Measurements from ENCODE around the gene STK24.
"Not testable (repeated sequence)": the region's sequence is repeated elsewhere in the genome, so short reads cannot be mapped to it uniquely, and the experiment has no call there.

The STK24 gene

GRCh38 chr13:98606296-98606695 is 29.4 kb upstream of the STK24 start:
- TF ChIP-seq ZFX (IDR thresholded peaks at IDR 0.05), result no peak
- no peak for TF ChIP-seq CTCF (conservative IDR thresholded peaks at IDR 0.05)
- no peak overlapping the region for H3K27ac ChIP-seq

GRCh38 chr13:98599502-98600328 is 22.8 kb upstream of the STK24 start:
- H3K27ac ChIP-seq, result no peak overlapping the region
- TF ChIP-seq ZFX (IDR thresholded peaks at IDR 0.05) (no peak), CTCF (conservative IDR thresholded peaks at IDR 0.05) (no peak)

- TF ChIP-seq ZFX (IDR thresholded peaks at IDR 0.05) (no peak), CTCF (conservative IDR thresholded peaks at IDR 0.05) (no peak; the same call in 1 of the 2 replicates)
- no peak overlapping the region for H3K27ac ChIP-seq
These were observed 21.1 kb upstream of the STK24 start for GRCh38 chr13:98598043-98598442.

GRCh38 chr13:98595134-98595533 is 18.2 kb upstream of the STK24 start:
- H3K27ac ChIP-seq, result no peak overlapping the region
- no peak for TF ChIP-seq CTCF (conservative IDR thresholded peaks at IDR 0.05)
- no peak for TF ChIP-seq ZFX (IDR thresholded peaks at IDR 0.05)

GRCh38 chr13:98592362-98592732 is 15.4 kb upstream of the STK24 start:
- H3K27ac ChIP-seq, result no peak overlapping the region
- TF ChIP-seq CTCF (conservative IDR thresholded peaks at IDR 0.05) (no peak), ZFX (IDR thresholded peaks at IDR 0.05) (no peak)

GRCh38 chr13:98591721-98592361 is 14.9 kb upstream of the STK24 start:
- TF ChIP-seq CTCF (conservative IDR thresholded peaks at IDR 0.05) (no peak), ZFX (IDR thresholded peaks at IDR 0.05) (no peak)
- no peak overlapping the region for H3K27ac ChIP-seq

GRCh38 chr13:98590471-98590870 is 13.6 kb upstream of the STK24 start:
- H3K27ac ChIP-seq, result not testable (repeated sequence)

- not testable (repeated sequence) for H3K27ac ChIP-seq
These were observed 12.6 kb upstream of the STK24 start for GRCh38 chr13:98589516-98589915.
